Stimulated activated CD4-positive, alpha-beta T cell treated with anti-CD3 and anti-CD28 coated beads, TNF-alpha, amount 100 ng/mL, for 48 hours (primary cell): Measurements from ENCODE around the gene TMEM61.

Source experiments
- DNase-seq, 3 donors: peaks; one replicate each; pipeline ENCODE4 v3.0.0-alpha.2; 2020; ENCODE audit warnings: low read depth in 3 of 3

The TMEM61 gene

DNA sequence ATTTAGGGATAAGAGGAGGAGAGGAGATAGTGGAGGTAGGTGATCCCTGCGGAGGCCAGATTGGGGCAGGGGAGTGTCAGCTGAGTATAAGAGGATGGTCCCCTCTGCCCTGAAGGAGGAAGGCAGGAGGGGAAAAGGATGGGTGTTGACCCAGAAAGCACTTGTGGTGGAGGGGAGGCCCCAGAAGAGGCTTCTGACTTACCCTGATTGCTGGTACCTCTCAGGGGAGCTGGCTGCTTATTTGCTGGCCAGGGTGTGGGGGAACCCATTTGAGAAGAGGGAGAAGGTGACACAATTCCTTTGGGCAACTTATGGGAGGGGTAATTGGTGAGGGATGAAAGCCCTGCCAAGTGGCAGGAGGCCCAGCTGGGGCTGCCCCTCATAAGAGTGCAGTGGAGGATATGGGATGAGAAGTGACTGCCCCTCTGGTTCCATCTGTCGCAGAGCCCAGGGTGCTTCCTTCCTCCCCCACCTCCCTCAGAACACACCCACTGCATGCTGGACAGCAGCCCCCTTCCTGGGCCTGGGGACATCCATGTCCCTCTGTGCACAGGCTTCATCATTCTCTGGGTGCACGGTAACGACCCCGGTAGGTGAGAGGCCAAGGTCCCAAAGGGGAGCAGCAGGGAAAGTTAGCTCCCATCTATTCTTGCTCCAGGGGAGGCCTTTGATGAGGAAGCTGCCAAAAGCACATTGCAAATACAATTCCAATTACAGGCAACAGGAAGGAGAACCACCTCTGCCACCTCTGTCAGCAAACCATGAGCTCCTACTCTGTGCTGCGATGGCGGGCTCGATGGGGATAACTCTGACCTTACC is 57.5 kb downstream of the TMEM61 start:
- DNase-seq = no peak

GRCh38 chr1:55038552-55038838 is 58.1 kb downstream of the TMEM61 start:
- DNase-seq = no peak

DNA sequence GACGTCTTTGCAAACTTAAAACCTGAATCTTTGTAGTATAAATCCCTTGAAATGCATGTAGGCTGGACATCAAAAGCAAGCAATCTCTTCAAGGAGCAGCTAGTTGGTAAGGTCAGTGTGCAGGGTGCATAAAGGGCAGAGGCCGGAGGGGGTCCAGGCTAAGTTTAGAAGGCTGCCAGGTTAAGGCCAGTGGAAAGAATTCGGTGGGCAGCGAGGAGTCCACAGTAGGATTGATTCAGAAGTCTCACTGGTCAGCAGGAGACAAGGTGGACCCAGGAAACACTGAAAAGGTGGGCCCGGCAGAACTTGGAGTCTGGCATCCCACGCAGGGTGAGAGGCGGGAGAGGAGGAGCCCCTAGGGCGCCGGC is 58.5 kb downstream of the TMEM61 start:
- DNase-seq = no peak

DNA sequence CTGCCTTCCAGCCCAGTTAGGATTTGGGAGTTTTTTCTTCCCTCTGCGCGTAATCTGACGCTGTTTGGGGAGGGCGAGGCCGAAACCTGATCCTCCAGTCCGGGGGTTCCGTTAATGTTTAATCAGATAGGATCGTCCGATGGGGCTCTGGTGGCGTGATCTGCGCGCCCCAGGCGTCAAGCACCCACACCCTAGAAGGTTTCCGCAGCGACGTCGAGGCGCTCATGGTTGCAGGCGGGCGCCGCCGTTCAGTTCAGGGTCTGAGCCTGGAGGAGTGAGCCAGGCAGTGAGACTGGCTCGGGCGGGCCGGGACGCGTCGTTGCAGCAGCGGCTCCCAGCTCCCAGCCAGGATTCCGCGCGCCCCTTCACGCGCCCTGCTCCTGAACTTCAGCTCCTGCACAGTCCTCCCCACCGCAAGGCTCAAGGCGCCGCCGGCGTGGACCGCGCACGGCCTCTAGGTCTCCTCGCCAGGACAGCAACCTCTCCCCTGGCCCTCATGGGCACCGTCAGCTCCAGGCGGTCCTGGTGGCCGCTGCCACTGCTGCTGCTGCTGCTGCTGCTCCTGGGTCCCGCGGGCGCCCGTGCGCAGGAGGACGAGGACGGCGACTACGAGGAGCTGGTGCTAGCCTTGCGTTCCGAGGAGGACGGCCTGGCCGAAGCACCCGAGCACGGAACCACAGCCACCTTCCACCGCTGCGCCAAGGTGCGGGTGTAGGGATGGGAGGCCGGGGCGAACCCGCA is 59.1 kb downstream of the TMEM61 start, which contains the start of gene PCSK9:
PCSK9 (plus strand) TSS at position 207 of the 741 bp plus-strand sequence; CDS start at position 497, 290 bp downstream.
- DNase-seq = no peak

- DNase-seq = no peak
These were observed 59.9 kb downstream of the TMEM61 start for GRCh38 chr1:55040083-55040932.

GRCh38 chr1:55040933-55041494 is 60.6 kb downstream of the TMEM61 start:
- no peak for DNase-seq

GRCh38 chr1:55041613-55042012 is 61.2 kb downstream of the TMEM61 start:
- DNase-seq = no peak
